NT2/D1 (cell line): ENCODE results near the gene UBE2O.
"Not testable (repeated sequence)": the region's sequence is repeated elsewhere in the genome, so short reads cannot be mapped to it uniquely, and the experiment has no call there.

Source experiments
- SUZ12 ChIP-seq: IDR thresholded peaks from 2 replicates; pipeline ENCODE4 v1.6.1; 2011; ENCODE audit not compliant: insufficient read length, insufficient read depth; ENCODE audit errors: extremely low read depth
- ZNF274 ChIP-seq: IDR thresholded peaks from 2 replicates; pipeline ENCODE4 v1.6.1; 2011; ENCODE audit warnings: mild to moderate bottlenecking, low read depth, low read length

- not testable (repeated sequence) for TF ChIP-seq ZNF274, SUZ12
These were observed 93.2 kb downstream of the UBE2O start for GRCh38 chr17:76359776-76360175.
